ENCODE results near the gene WDR5. TPM values are rescaled to one million over a fixed set of nuclear protein-coding genes. Genes with fewer than 3 reads are reported as not detected.
A peak's percentile ranks its signal among the peaks of the same experiment; 100 is the strongest.

Gene WDR5
- 29.1 and 35.7 TPM in 2 replicates for total RNA-seq (2014; rRNA removed)
- Bru-seq, nascent RNA: percentile 63 among the genes with signal in this experiment
- percentile 79 among the genes with signal in this experiment for BruChase-seq, experiment 1, labeled RNA remaining after a 6-hour chase
- BruChase-seq, experiment 2, labeled RNA remaining after a 2-hour chase: percentile 76 among the genes with signal in this experiment
- long read RNA-seq, partial matches to known transcripts: 5 of 24 reads
- long read RNA-seq, other reads (novel, unspliced or antisense): 15 of 24 reads

DNA sequence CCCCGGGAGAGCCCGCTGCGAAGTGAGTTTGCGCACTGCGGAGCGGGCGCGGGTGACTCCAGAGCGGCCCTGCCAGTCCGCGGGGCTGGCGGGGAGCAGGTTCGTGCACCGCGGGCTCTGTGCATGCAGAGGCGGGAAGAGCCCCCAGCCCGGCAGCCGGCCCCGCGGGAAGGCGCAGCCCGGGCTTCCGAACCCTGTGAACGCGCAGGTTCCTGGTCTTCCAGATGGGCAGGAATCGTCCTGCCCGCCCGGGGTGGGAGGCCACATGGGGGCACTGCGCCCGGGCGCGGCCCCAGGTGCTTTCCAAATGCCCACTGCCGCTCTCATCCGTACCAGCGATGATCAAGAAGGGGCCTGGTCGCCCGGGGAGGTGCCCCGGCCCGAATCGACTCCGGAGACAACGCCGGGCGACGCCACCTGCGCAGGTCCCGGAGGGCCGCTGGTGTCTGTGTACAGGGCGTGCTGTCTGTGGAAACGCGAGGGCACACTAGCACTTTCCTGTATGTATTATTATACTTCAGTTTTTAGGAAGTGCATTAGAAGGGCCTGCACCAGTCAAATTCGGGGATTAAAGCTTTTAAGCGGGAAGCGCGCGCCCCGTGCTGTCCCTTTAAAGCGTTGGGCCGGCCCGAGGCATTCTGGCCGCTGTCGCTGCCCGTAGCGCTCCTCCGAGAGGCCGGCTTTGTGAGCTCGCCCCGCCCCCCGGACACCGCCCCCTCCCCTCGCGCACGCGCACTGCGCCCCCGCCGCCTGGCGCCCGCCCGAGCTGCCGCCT is at the start of gene WDR5:
WDR5 (plus strand) TSS at position 740 of the 775 bp plus-strand sequence. CDS start 3,796 bp downstream, outside the sequence.
- ChIA-PET CTCF (interaction anchor here (0.9 kb wide), 1 partner anchor 308 kb away, joined by 4 read pairs; no protein-coding TSS in a partner anchor), POLR2A (ENCODE audit: unreplicated experiment) (interaction anchor here (0.6 kb wide), 3 partner anchors 111 to 938 kb away, joined by 4 to 16 read pairs (median 5); no protein-coding TSS in a partner anchor)
- intact Hi-C loops (cut with micrococcal nuclease): loop anchor here (5.0 kb wide), 1 partner anchor 68 kb away; the partner anchor contains the start of gene BRD3
- Histone ChIP-seq H2AFZ (ENCODE audit: low read length) (peak within 1 kb of the TSS; percentile 80), H3K9ac (ENCODE audit: low read length) (peak within 1 kb of the TSS; percentile 95), H3K36me3 (ENCODE audit: low read depth, low read length) (peaks cover 3% of the 10 kb centered on the region; the same call in 1 of the 2 replicates), H3F3A (ENCODE audit: low read length, unreplicated experiment) (no peaks in the 10 kb centered on the region), H3K4me1 (ENCODE audit: insufficient read depth, low read length) (peaks cover 25% of the 10 kb centered on the region), H3K79me2 (ENCODE audit: low read length) (peaks cover 47% of the 10 kb centered on the region), H4K20me1 (ENCODE audit: low read length) (peaks cover 17% of the 10 kb centered on the region; the same call in 1 of the 2 replicates), H3K9me3 (ENCODE audit: low read length) (no peaks in the 10 kb centered on the region), H3K9me2 (replicated peaks; ENCODE audit: low read length) (no peaks in the 10 kb centered on the region), H3K27ac (ENCODE audit: low read length) (peak within 1 kb of the TSS; percentile 31), H3K27me3 (ENCODE audit: low read length) (no peaks in the 10 kb centered on the region), H3K4me2 (ENCODE audit: low read length) (peak within 1 kb of the TSS; percentile 95), H3K4me3 (ENCODE audit: low read length) (peak within 1 kb of the TSS; percentile 98)
- DNase-seq (peak; percentile 83), ATAC-seq (peak; percentile 72)
- TF ChIP-seq, protein P1, sequence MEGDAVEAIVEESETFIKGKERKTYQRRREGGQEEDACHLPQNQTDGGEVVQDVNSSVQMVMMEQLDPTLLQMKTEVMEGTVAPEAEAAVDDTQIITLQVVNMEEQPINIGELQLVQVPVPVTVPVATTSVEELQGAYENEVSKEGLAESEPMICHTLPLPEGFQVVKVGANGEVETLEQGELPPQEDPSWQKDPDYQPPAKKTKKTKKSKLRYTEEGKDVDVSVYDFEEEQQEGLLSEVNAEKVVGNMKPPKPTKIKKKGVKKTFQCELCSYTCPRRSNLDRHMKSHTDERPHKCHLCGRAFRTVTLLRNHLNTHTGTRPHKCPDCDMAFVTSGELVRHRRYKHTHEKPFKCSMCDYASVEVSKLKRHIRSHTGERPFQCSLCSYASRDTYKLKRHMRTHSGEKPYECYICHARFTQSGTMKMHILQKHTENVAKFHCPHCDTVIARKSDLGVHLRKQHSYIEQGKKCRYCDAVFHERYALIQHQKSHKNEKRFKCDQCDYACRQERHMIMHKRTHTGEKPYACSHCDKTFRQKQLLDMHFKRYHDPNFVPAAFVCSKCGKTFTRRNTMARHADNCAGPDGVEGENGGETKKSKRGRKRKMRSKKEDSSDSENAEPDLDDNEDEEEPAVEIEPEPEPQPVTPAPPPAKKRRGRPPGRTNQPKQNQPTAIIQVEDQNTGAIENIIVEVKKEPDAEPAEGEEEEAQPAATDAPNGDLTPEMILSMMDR (conservative IDR thresholded peaks at IDR 0.05; ENCODE audit: low read depth, low read length): 0 out of 2 replicates have a peak, but pooled peaks have one; percentile 20
- TF ChIP-seq EZH2 (IDR thresholded peaks at IDR 0.05; ENCODE audit: low read length, unreplicated experiment) (no peak), EZH2phosphoT487 (IDR thresholded peaks at IDR 0.05; ENCODE audit: borderline replicate concordance, low read length) (no peak)
- BruUV-seq (replicated peaks): TSS peak; percentile 59

DNA sequence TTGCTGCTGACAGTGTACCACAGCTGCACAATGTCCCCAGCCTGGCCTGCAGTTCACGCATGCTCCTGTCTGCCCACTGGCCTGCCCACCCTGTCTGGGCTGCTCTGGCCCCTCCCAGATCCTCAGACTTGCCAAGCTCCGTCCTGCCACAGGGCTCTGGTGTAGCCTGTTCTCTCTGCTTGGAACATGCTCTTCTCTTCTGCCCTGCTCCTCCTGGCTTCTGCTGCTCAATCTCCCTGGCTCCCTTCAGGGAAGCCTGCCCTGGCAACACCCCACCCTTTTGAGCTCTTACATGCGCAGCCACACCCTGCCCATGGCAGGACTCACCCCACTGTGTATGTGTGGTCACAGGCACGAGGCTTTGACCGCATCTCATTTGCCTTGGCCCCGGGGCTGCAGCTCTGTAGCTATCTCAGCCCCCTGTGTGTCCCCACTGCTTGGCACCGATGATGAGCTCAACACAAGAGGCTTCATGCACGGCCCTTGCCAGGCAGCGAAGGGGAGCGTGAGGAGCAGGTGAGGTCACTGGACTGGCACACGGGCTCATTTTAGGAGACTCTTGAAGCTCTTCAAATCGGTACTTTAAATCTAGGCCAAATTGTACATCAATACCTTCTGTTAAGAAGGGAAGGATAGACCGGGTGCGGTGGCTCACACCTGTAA is 47.7 kb upstream of the WDR5 start:
- TF ChIP-seq, protein P1 (conservative IDR thresholded peaks at IDR 0.05; ENCODE audit: low read depth, low read length): no peak
- TF ChIP-seq EZH2 (IDR thresholded peaks at IDR 0.05; ENCODE audit: low read length, unreplicated experiment) (no peak), EZH2phosphoT487 (IDR thresholded peaks at IDR 0.05; ENCODE audit: borderline replicate concordance, low read length) (no peak)
- Histone ChIP-seq H2AFZ (ENCODE audit: low read length) (no peak overlapping the region), H3K4me3 (ENCODE audit: low read length) (no peak overlapping the region), H3K4me1 (ENCODE audit: insufficient read depth, low read length) (no peaks in the 10 kb centered on the region), H4K20me1 (ENCODE audit: low read length) (no peaks in the 10 kb centered on the region), H3K79me2 (ENCODE audit: low read length) (no peaks in the 10 kb centered on the region), H3K27ac (ENCODE audit: low read length) (no peak overlapping the region), H3K9me3 (ENCODE audit: low read length) (no peaks in the 10 kb centered on the region), H3K4me2 (ENCODE audit: low read length) (no peak overlapping the region), H3F3A (ENCODE audit: low read length, unreplicated experiment) (no peaks in the 10 kb centered on the region), H3K36me3 (ENCODE audit: low read depth, low read length) (no peaks in the 10 kb centered on the region), H3K9ac (ENCODE audit: low read length) (no peak overlapping the region), H3K27me3 (ENCODE audit: low read length) (no peaks in the 10 kb centered on the region), H3K9me2 (replicated peaks; ENCODE audit: low read length) (no peaks in the 10 kb centered on the region)
- no peak for ATAC-seq
- POLR2A ChIA-PET (ENCODE audit: unreplicated experiment): no interaction called here
- BruUV-seq (replicated peaks): no TSS peak
- DNase-seq: no peak
- CTCF ChIA-PET: no interaction called here
- intact Hi-C loops (cut with micrococcal nuclease): no loop called here
